T-helper 2 cell (primary cell): ENCODE data around the gene NPFF.

Experiments
- DNase-seq, 5 experiments: peaks; one replicate each; pipeline versions ENCODE4 v3.0.0 to v3.0.0-alpha.2; 2012 to 2022

NPFF gene

DNA sequence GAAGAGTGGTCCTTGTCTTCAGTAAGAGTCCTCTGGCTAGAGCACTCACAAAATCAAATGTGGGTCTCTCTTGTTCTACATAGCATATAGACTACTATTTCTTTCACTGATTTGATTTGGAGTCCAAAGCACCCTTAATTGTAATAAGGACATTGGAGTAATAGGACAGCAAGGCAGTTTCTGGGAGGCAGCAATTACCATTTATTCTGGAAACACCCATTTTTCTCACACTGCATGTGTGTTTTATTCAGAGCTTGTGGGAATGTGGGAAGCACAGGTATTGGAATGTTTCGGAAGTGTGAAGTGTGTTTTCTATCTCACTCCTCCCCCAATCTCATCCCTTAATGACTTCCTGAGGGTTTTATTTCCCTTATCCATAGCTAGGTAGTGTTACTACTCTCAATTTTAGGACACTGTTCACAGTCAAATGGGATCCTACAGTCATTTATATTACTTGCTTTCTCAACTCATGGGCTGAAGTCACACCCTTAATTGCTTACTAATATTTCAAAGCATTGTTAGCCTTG, 35.2 kb downstream of the NPFF start:
- no peak for DNase-seq

DNA sequence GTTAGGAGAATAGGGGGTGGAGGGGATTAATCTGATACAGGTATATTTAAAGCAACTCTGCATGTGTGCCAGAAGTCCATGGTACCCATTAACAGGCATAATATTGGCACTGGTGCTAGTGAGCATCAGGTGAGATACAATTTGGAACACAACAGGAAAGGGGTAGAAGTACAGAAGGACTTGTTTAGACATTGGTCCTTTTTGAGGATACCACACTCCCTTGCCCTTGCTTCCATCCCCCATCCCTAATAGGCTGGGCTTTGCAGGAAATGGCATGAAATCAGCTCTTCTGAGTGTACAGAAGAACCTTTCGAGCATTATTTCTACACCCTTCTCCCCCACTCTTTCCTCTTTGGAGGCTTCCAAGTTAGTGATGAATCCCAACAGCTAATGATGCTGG, 39.0 kb downstream of the NPFF start:
- no peak for DNase-seq

DNA sequence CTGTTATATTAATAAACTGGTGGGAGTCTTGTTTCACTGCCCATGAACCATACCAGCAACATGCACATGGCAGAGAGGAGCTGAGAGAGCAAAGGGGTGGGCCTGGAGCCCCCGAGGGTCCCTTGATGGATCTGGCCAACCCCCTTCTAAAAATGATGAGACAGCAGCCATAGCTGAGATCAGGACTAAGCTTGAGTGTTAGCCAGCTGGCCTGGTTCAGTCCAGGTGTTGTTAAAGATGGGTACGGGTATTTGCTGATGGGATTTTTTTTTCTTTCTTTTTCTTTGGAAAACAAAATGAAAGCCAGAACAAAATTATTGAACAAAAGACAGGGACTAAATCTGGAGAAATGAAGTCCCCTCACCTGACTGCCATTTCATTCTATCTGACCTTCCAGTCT, 39.4 kb downstream of the NPFF start:
- no peak for DNase-seq

DNA sequence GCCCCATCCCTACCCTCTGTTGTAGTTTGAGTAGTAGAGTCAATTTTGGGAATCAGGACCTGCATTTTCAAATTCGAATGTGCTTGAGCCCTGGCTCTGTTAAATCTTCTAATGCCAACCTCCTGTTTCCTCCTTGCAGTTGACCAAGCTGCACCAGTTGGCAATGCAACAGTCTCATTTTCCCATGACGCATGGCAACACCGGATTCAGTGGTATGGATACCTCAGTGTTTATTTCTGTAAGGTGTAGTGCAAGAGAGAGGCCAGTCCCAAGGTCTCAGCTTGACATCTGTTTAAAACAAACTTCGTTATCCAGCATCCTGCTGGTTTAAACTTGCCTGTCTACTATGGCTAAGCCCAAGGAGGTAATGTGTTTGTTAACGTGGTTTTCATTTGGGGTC, 40.2 kb downstream of the NPFF start:
- no peak for DNase-seq

DNA sequence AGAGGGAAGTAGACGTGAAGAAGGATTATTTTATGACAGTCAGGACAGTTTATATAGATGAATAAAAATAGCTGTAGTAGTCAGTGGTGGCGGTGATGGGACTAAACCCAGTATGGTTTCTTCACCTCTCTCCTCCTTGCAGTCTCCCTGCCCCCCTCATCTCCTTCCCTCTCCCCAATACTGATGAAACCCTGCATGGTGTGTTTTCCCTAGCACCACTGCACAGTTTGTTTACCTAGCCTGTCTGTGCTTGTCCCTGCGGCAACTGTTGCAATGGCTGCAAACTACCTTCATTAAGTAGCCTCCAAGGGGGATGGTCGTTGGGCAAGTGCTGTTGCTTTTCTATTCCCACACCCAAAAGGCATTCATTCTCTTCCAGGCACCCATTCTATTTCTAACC, 40.6 kb downstream of the NPFF start:
- no peak for DNase-seq

DNA sequence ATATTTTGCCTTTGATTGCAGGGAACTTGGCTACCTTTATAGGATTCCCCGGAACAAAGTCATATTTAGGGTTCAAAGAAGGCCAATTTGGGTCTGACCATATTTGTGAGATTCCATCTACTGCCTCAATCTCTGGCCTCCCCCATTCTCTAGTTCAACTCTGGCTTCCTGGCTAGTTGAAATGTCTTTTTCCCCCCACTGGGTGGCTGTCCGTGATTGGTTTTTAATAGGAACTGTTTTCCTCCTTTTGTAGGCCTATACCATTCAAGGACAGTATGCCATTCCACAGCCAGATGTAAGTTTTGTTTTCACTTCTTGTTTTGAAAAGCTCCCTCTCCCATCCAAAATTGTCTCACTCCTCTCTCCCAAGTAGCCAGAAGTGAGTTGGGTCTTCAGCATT, 41.6 kb downstream of the NPFF start:
- no peak for DNase-seq

GRCh38 chr12:53464685-53465418, 42.4 kb downstream of the NPFF start:
- DNase-seq = no peak

DNA sequence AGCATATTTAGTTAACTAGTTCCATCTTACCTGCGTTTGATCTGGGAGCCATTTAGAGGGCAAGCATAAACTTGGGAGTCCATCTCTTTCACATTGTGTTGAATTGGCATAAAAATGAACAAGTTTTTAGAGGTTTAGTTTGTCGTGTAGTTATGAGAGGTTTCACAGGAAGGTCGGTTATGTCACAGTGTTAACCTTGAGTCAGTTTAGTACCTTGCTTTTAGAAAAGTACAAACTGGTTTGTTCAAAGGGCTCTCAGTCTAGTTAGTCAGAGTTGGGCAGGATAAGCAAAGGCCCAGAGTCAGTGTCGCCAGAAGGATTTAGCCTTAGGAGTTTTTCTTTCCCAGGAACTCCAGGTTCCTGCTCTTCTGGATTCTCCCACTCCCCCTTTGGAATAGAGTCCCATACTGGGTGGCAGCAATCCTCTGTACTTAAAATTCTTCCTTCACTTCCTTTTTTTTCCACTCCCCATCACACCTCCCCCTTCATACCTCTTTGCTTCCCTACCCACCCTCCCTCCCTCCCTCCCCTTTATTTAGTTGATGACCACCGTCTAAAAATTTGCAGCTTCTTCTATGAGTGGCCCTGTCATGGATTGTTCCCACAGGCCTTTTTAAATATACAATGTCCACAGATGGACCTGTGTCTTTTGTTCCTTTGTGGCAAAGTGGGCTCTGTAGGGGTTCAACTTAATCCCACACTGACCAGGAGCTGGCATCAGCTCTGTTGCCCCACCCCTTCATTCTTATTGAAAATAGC, 43.3 kb downstream of the NPFF start:
- DNase-seq = no peak

DNA sequence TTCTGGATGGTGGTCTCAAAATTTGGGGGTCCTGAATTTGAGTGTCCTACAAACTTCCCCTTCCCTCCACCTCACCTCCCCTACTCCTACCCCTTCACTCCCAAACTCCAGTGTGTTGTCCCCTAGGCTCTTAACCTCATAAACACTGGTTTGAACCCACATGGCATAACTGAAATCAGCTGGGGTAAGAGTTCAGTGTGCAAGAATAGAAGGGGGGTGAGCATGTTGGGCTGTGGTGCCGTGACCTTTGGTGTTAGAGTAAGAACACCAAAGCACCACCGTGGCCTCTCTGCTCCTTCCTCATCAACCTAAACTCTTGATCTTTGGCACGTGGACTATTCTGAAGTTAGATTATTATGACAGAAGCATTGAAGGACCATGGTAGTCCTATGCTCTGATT, 44.3 kb downstream of the NPFF start:
- DNase-seq = no peak

GRCh38 chr12:53461591-53461990, 45.7 kb downstream of the NPFF start:
- no peak for DNase-seq

- no peak for DNase-seq
Measured at GRCh38 chr12:53461059-53461458, 46.2 kb downstream of the NPFF start.

DNA sequence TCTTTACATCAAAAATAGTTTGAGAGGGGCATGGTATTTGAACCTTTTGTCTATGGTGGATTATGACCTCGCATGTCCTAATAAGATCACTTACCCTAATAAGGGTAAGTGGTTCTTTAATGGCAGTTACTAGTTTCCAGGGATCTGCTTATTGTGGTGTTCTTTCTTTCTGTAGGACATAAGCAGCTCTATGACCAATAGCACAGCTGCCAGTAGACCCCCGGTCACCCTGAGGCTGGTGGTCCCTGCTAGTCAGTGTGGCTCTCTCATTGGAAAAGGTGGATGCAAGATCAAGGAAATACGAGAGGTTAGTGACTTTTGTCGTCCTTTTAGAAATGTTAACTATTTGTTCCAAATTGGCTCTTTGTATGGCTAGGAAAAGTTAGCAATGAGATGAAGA, 48.2 kb downstream of the NPFF start:
- DNase-seq = no peak
